Uterus (tissue), 2 donors: Measurements from ENCODE around the gene MYH15.

Source experiments
- CTCF ChIP-seq, 4 experiments: fragments of 200-600 bp in 2 of 4; fragments of 450-650 bp in 2 of 4; sonication (generic) in 2 of 4; IDR thresholded peaks; one replicate each; pipeline ENCODE4 v1.5.1; 2016 to 2019; ENCODE audit warnings: antibody characterized with exemption in 4 of 4, mild to moderate bottlenecking in 2 of 4, moderate library complexity in 1 of 4
- POLR2A ChIP-seq, 2 donors: fragments of 450-650 bp; IDR thresholded peaks; one replicate each; pipeline ENCODE4 v1.6.1; 2016; ENCODE audit warnings: antibody characterized with exemption in 2 of 2, mild to moderate bottlenecking in 1 of 2, moderate library complexity in 1 of 2

GRCh38 chr3:108552267-108553159 lies 42.1 kb upstream of the MYH15 start:
- TF ChIP-seq CTCF (IDR thresholded peaks at IDR 0.05): peak; percentile 45 to 65 (median 50)
- no peak for TF ChIP-seq POLR2A (IDR thresholded peaks at IDR 0.05)
